ENCODE measurements around the gene LRSAM1.

The LRSAM1 gene

DNA sequence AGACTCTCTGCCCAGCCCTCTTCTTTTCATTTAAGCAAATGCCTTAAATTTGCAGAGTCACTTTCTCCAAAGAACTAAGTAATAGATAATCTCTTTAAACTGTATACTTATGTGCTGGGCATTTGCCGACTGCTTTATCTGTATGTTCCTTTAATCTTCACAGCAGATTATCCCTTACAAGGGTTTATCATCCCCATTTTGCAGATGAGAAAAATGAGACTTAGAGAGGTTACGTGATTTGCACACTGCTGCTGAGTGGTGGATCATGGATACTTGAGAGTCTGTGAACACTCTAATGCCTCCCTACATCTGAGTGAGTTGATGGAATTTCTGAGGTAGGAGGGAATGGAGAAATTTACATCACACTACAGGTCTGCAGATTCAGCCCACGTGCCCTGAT, 23.0 kb upstream of the LRSAM1 start:
- DNase-seq: no peak

GRCh38 chr9:127430415-127430814, 20.9 kb upstream of the LRSAM1 start:
- DNase-seq: no peak

- no peak for DNase-seq
Measured at GRCh38 chr9:127437497-127438264, 13.6 kb upstream of the LRSAM1 start.

- no peak for DNase-seq
Measured at GRCh38 chr9:127438394-127438793, 12.9 kb upstream of the LRSAM1 start.

DNA sequence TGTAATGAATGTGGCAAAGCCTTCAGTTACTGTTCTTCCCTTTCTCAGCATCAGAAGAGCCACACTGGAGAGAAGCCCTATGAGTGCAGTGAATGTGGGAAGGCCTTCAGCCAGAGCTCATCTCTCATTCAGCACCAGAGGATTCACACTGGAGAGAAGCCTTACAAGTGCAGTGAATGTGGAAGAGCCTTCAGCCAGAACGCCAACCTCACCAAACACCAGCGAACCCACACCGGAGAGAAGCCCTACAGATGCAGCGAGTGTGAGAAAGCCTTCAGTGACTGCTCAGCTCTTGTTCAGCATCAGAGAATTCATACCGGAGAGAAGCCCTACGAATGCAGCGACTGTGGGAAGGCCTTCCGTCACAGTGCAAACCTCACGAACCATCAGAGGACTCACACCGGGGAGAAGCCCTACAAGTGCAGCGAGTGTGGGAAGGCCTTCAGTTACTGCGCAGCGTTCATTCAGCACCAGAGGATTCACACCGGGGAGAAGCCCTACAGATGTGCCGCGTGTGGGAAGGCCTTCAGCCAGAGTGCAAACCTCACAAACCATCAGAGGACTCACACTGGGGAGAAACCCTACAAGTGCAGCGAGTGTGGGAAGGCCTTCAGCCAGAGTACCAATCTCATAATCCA, 6.9 kb upstream of the LRSAM1 start:
- peak; percentile 61 to 68 for DNase-seq

DNA sequence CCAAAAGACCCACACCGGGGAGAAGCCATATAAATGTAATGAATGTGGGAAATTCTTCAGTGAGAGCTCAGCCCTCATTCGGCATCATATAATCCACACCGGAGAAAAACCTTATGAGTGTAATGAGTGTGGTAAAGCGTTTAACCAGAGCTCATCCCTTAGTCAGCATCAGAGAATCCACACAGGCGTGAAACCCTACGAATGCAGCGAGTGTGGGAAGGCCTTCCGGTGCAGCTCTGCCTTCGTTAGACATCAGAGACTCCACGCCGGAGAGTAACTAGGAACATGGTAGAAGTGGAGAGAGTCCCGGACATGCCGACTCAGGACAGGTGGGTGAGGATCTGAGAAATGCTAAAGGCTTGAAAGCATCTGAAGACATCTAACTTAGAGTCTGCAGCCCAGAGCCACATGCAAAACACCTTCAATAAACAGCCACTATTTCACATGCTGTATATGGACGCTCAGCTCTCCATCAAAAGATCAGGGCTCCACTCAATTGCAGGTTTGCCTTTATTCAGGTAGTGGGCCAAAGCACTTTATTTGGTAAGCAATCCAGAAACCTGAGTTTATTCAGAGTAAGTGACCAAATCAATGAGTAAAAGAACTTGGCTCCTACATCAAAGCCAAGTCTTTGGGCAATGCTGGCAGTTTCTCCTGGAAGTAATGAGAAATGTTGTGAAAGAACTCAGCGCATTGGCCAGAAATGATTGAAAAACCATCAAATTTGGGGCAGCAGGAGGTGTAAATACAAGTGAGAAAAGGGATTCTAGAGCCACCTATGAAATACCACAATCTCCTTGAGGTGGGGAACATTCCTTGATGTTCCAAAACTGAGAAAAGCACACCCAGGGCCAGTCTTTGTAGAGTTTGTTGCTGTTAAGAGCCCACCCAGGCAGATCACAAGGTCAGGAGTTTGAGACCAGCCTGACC, 6.1 kb upstream of the LRSAM1 start:
- DNase-seq: peak; percentile 67 to 73

DNA sequence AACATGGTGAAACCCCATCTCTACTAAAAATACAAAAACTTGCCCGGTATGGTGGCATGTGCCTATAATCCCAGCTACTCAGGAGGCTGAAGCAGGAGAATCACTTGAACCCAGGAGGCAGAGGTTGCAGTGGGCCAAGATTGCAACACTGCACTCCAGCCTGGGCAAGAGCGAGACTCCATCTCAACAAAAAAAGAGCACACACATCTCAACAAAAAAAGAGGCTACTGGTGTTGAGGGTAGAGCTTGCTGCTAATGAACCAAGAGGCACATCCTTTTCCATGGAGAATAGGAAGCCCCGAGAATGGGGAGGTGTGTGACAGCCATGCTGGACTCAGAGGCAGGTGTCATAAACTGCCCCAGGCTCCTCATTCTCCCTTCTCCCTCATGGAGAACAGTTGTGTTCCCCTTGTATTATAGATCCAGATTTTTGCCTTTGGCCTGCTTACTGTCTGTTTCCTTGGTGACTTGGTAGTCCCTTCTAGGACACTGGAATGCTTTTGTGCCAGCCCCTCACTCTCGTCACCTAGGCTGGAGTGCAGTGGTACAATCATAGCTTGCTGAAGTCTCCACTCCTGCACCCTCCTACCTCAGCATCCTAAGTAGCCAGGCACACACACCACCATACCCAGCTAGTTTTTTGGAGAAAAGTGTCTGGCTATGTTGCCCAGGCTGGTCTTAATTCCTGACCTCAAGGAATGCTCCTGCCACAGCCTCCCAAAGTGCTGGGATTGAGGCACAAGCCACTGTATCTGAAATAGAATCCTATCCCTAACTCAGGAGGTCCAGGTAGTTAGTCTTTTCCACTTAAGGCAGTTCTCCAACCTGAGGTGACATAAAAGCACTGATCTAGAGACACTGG, 5.2 kb upstream of the LRSAM1 start:
- DNase-seq: peak; percentile 58

DNA sequence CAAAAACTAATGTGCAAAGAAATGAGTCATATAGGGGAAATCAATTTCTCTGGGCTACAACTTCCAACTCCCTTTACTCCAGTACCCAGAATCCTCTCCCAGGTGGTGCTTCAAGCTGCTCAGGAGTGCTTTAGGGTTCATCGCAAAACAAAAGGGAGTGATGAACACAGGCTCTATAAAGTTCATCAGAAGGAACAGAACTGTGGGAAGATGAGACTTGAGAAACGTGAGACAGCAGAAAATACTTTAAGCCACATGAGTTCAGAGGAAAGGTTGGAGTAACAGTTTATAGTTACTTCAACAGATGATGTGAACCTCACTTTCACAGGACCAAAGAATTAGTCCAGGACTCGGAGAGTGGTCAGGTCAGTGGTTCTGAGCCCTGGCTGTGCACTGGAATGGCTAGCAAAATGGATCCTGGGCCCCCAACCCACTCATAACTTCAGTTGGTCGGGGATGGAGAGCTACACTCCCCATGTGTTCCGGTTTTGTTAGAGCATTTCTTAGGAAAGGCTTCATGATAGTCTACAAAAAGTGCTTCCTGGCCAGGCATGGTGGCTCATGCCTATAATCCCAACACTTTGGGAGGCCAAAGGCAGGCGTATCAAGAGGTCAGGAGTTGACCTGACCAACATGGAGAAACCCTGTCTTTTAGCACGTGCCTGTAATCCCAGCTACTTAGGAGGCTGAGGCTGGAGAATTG, 4.4 kb upstream of the LRSAM1 start:
- DNase-seq: peak; percentile 38 to 44

DNA sequence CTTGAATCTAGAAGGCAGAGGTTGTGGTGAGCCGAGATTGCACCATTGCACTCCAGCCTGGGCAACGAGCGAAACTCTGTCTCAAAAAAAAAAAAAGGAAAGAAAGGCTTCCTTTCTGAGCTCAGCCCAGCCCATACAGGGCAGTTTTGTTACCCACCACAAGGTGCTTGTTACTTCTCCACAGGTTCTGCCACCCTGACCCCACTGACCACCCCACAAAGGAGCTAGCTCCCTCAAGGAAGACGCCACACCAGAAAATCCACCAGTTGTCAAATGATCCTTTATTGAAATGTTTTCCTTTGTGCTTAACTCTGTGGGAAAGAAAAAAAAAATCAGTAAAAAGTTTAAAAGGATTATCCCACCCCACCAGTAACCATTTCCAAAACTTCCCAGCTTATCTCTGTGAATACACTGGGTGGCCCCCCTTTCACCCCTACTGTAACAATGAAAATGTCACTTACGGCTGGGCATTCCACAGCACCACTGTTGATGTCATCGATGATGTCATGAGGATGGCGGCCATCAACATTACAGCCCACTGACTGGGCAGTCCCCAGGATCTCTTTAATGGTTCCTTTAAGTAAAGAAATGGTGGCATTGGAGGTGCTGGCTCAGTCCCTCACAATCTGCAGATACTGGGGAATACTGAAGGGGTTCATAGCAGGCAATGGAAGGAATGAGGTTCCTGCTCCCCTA, 3.7 kb upstream of the LRSAM1 start:
- DNase-seq: peak; percentile 36 to 41

DNA sequence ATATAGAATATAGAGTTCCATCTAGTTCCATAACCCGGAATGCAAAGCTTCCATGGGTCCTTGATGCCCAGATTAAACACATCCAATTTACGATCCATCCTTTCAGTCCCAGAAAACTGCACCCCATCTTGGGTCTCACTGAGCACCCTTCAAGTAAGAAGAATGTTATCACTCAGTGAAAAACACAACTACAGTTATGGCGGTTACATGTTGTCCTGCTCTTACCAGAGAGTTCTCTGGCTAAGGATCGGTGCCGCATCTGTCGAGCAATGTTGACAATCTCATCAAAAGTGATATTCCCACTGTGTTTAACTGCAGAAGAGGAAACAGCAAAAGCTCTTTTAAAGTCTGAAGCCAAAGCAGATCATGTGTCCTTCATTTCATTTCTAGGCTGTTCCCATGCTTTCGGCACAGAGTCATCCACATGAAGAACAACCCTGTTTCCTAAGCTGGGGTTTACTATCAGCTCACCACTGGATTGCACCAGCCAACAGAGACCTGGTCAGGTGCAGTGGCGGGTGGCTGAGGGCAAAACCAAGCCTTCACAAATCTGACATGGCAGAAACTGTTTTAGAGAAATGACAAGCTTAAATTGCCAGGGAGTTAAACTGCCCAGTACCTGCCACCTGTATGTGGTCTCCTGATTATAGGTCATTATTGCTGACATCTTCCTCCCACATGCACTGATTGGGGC, 3.1 kb upstream of the LRSAM1 start:
- DNase-seq: peak in 1 of 2 experiments; percentile 43

DNA sequence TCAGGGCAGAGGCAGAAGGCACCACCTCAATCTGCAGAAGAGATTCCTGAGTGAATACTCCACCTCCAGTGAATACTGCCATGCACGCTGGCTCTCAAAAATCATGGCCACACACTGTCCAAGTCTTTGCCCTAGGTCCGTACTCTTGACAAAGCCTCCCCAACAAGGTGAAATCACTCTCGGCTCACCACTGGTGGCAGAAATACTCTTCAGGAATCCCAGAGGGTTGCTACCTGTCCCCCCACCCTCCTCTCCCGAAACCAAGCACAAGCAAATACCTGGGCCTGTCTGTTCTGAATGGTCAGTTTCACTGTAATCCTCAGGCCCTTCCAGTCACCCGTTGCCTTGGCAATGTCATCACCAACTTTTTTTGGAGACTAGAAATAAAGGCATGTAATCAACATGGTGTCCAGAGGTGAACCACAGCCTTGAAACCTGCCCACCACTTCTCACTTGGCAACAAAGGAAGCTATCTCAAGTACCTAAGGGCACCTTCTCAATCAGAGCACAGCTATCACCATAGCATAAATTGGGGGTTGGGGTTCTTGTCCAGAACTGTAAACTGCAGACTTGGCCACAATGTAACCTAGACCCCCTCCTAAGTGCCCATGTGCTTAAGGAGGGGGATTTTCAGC, 1.9 kb upstream of the LRSAM1 start:
- DNase-seq: peak; percentile 38 to 39

- peak in 1 of 2 experiments; percentile 45 for DNase-seq
Measured at GRCh38 chr9:127450243-127450760, 1.0 kb upstream of the LRSAM1 start.

DNA sequence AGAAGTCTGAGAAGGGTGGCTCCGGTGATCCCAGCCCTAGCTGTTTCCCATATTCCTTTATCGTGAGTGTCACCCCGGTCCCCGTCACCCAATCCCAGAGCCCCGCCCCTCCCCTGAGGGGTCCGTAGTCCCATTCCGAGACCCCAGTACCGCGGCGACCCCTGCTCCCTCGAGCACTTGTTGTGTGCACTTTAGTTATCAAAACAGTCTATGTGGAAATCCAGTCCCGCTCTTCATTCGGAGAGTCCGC, 223 bp downstream of the LRSAM1 start:
- DNase-seq: no peak

GRCh38 chr9:127451858-127452656, 747 bp downstream of the LRSAM1 start:
- peak; percentile 67 to 71 for DNase-seq

DNA sequence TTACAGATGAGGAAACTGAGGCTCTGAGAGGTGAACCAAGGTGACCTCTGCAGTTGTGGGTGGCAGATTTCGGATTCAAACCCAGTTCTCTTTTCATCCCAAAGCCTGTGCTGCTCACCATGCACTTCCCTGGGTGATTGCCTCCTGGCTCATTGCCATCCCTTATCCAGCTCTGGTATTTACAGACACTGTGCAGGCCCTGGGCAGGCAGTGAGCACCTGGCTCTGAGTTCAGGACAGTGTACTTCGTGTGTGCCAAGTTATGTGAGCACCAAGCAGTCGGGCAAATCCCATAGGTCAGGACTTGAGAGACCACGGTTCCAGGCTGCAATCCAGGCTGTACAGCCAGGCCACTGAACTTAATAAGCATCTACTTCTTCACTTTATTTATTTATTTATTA, 1.4 kb downstream of the LRSAM1 start:
- DNase-seq: no peak

- DNase-seq: peak; percentile 37 to 52
Measured at GRCh38 chr9:127455324-127455992, 4.1 kb downstream of the LRSAM1 start.

DNA sequence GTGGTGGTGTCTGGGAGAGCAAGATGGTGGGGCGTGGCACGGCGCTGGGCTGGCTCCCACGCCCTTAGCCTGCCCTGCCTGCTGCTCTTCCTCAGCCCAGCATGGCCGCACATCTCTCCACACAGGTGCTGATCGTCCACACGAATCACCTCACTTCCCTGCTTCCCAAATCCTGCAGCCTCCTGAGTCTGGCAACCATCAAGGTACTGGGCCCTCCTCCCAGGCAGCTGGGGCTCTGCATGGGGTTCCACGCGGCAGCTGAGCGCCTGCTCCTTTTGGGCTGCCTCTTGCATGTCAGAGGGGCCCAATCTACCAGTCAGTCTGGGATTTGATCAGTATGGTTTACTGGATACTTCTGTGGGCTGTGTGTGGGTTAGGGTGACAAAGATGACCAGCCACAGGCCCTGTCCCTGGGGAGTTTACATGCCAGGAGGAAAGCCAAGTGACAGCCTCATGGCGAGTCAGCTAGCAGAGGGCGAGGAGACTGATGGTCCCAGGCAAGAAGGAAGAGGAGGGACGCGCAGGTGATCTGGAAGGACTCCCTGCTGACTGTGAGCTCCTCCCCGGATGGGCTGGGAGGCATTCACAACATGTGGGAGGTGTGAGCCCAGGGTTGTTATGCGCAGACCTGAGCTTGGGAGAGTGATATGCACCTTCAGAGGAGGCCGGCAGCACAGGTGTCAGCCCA, 6.0 kb downstream of the LRSAM1 start:
- no peak for DNase-seq

DNA sequence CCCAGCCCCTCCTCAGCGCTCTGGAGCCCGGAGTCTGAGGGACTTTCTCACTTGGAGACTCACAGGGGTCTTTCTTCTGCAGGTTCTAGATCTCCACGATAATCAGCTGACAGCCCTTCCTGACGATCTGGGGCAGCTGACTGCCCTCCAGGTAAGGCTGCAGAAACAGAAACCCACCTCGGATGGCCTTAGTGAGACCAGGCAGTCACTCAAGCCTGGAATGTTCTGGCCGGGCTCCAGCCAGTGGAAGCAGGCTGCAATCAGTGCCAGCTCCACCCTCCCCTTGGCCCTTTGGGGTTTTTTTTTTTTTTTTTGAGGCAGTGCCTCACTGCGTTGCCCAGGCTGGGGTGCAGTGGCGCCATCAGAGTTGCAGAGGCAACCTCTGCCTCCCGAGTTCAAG, 7.6 kb downstream of the LRSAM1 start:
- DNase-seq: no peak
